Endothelial cell of umbilical vein (primary cell): Measurements from ENCODE around the gene INTS1. TPM values are rescaled to one million over a fixed set of nuclear protein-coding genes. Genes with fewer than 3 reads are reported as not detected.

Experiments
- BruUV-seq: library from RNA; stranded (reverse); fragments of 400-500 nt; replicated peaks from 2 replicates; lab custom pipeline; 2021; lab: Mats Ljungman, UMichigan
- CTCF ChIA-PET: fragments of 300-600, 350-600 bp; sonication (Branson Sonifier 250); formaldehyde crosslinking; loops from one replicate; lab custom pipeline; 2021; ENCODE audit warnings: antibody characterized with exemption, inconsistent platforms; lab: Charles Lee
- POLR2A ChIA-PET: fragments of 300-600, 350-600 bp; sonication (Branson Sonifier 250); formaldehyde crosslinking; loops from one replicate; lab custom pipeline; 2021; ENCODE audit warnings: antibody characterized with exemption, inconsistent platforms; lab: Charles Lee
- DNase-seq: peaks from one replicate; pipeline ENCODE4 v3.0.0-alpha.2; 2011; ENCODE audit warnings: low read depth, low spot score
- FAIRE-seq: peaks from 2 replicates; lab custom pipeline; 2011; peaks lifted over from hg19 to GRCh38; lab: Jason Lieb, UNC
- H2AFZ ChIP-seq: 2 replicates; pipeline ENCODE4 v1.6.0; 2012; ENCODE audit warnings: low read depth, low read length, control low read depth, inconsistent platforms
- H3K27ac ChIP-seq: 2 replicates; pipeline ENCODE4 v1.5.1; 2011; ENCODE audit warnings: low read depth, mild to moderate bottlenecking, control low read depth, low read length, moderate library complexity; ENCODE audit not compliant: insufficient read depth
- H3K27me3 ChIP-seq, 2 experiments: 2 replicates each; pipeline versions ENCODE4 v1.6.0 to v1.6.1; 2011; ENCODE audit warnings: low read length in 2 of 2, mixed read lengths in 1 of 2; ENCODE audit not compliant: control insufficient read depth in 2 of 2, insufficient read depth in 2 of 2
- H3K36me3 ChIP-seq, 2 experiments: 2 replicates in 1 of 2; 3 replicates in 1 of 2; pipeline ENCODE4 v1.5.1; 2011; ENCODE audit warnings: low read length in 2 of 2, mild to moderate bottlenecking in 1 of 2, moderate library complexity in 1 of 2; ENCODE audit not compliant: control insufficient read depth in 2 of 2, insufficient read depth in 2 of 2; ENCODE audit errors: extremely low read depth in 1 of 2
- H3K4me1 ChIP-seq: 3 replicates; pipeline ENCODE4 v1.5.1; 2011; ENCODE audit warnings: mild to moderate bottlenecking, low read length; ENCODE audit not compliant: control insufficient read depth, insufficient read depth; ENCODE audit errors: extremely low read depth
- H3K4me2 ChIP-seq: 2 replicates; pipeline ENCODE4 v1.6.1; 2011; ENCODE audit warnings: low read length, control low read depth, mixed read lengths; ENCODE audit not compliant: insufficient read depth
- H3K4me3 ChIP-seq, 3 experiments: fragments of 200-600 bp in 1 of 3; sonication (generic), shearing (Covaris generic) in 1 of 3; replicated peaks in 1 of 3; 2 replicates each; pipeline ENCODE4 v1.5.1; 2011 to 2016; ENCODE audit warnings: control low read depth in 3 of 3, low read length in 3 of 3, mild to moderate bottlenecking in 2 of 3, inconsistent platforms in 1 of 3, low read depth in 1 of 3, moderate library complexity in 1 of 3; ENCODE audit not compliant: insufficient read depth in 1 of 3
- H3K79me2 ChIP-seq: 2 replicates; pipeline ENCODE4 v1.6.0; 2012; ENCODE audit warnings: low read length, inconsistent platforms; ENCODE audit not compliant: control insufficient read depth, insufficient read depth
- H3K9ac ChIP-seq: replicated peaks from 2 replicates; pipeline ENCODE3; 2011; ENCODE audit warnings: low read length, control low read depth; ENCODE audit not compliant: insufficient read depth; ENCODE audit errors: extremely low read depth
- H3K9me1 ChIP-seq: replicated peaks from 3 replicates; pipeline ENCODE4 v1.6.0; 2011; ENCODE audit warnings: mild to moderate bottlenecking, low read length; ENCODE audit not compliant: control insufficient read depth, insufficient read depth; ENCODE audit errors: extremely low read depth
- H3K9me3 ChIP-seq: replicated peaks from 2 replicates; pipeline ENCODE4 v1.5.1; 2012; ENCODE audit warnings: low read length, inconsistent platforms; ENCODE audit not compliant: control insufficient read depth, insufficient read depth
- H4K20me1 ChIP-seq: replicated peaks from 2 replicates; pipeline ENCODE3; 2011; ENCODE audit warnings: mild to moderate bottlenecking, low read length; ENCODE audit not compliant: control insufficient read depth, insufficient read depth; ENCODE audit errors: extremely low read depth
- CTCF ChIP-seq, 2 donors: IDR thresholded peaks; 1 replicate in 1 of 2; 2 replicates in 1 of 2; pipeline ENCODE4 v1.5.1; 2011; ENCODE audit warnings: low read length in 2 of 2, mild to moderate bottlenecking in 2 of 2, moderate library complexity in 2 of 2, control low read depth in 1 of 2, inconsistent platforms in 1 of 2, low read depth in 1 of 2; ENCODE audit not compliant: insufficient read depth in 1 of 2; ENCODE audit errors: extremely low read depth in 1 of 2
- EZH2 ChIP-seq: IDR thresholded peaks from 2 replicates; pipeline ENCODE4 v1.6.1; 2012; ENCODE audit warnings: borderline replicate concordance, low read depth, mild to moderate bottlenecking, moderate library complexity, low read length, inconsistent platforms; ENCODE audit not compliant: severe bottlenecking
- FOS ChIP-seq: IDR thresholded peaks from 2 replicates; pipeline ENCODE4 v1.6.1; 2011; ENCODE audit warnings: mild to moderate bottlenecking, low read length, moderate library complexity, borderline replicate concordance; ENCODE audit not compliant: insufficient read depth
- GATA2 ChIP-seq: IDR thresholded peaks from 2 replicates; pipeline ENCODE4 v1.7.0; 2011; ENCODE audit warnings: low read depth, mild to moderate bottlenecking, moderate library complexity, mixed read lengths, low read length; ENCODE audit not compliant: insufficient read length, insufficient read depth
- JUN ChIP-seq: IDR thresholded peaks from 2 replicates; pipeline ENCODE4 v1.6.1; 2011; ENCODE audit warnings: borderline replicate concordance, low read depth; ENCODE audit not compliant: insufficient read length, insufficient read depth
- MAX ChIP-seq: IDR thresholded peaks from 2 replicates; pipeline ENCODE4 v1.6.1; 2011; ENCODE audit not compliant: insufficient read depth, insufficient read length
- MYC ChIP-seq: IDR thresholded peaks from one replicate; pipeline ENCODE4 v1.6.1; 2011; ENCODE audit warnings: mild to moderate bottlenecking, low read depth, low read length
- POLR2A ChIP-seq: IDR thresholded peaks from 2 replicates; pipeline ENCODE4 v1.6.1; 2012; ENCODE audit warnings: low read depth, mild to moderate bottlenecking, control low read depth, low read length
- POLR2AphosphoS5 ChIP-seq: IDR thresholded peaks from 2 replicates; pipeline ENCODE4 v1.6.1; 2012; ENCODE audit warnings: low read depth, mild to moderate bottlenecking, control low read depth, low read length, moderate library complexity; ENCODE audit not compliant: insufficient read depth
- dilution Hi-C: fragments of 300-500 bp; cut with MboI; formaldehyde crosslinking; loops from one replicate; pipeline ENCODE4 v1.15.0; 2019; ENCODE audit warnings: low sequenced_read_pairs; ENCODE audit not compliant: extremely low pct_ligation_motif_present
- intact Hi-C: fragments of 100-400 bp; cut with micrococcal nuclease; formaldehyde crosslinking; loops from one replicate; pipeline ENCODE4 v1.10.0; 2022
- polyA plus RNA-seq, 4 experiments: library from polyadenylated mRNA; depleted of rRNA in 3 of 4; stranded (reverse) in 3 of 4; unstranded in 1 of 4; fragments of >200 nt; gene quantifications; 2 replicates each; pipeline versions ENCODE4 v1.2.1 to v1.2.3, GENCODE V29; 2011 to 2012; ENCODE audit warnings: missing spikeins in 1 of 4
- total RNA-seq: library from RNA; stranded (reverse); gene quantifications from 2 replicates; pipeline ENCODE4 v1.2.3, GENCODE V29; 2021

Gene INTS1
- total and polyA plus RNA-seq, 2 donors (not counting 3 experiments of a cell fraction or from before 2014, with no cell fraction given) = 57.8 to 116 TPM

- no peak for DNase-seq
- Histone ChIP-seq H3K4me1 (peaks cover 41% of the 10 kb centered on the region), H3K36me3 (no peaks in the 10 kb centered on the region), H3K4me2 (peak overlapping the region; percentile 67), H3K4me3 (no peak overlapping the region), H3K9ac (no peak overlapping the region), H3K27ac (no peak overlapping the region), H3K9me3 (no peaks in the 10 kb centered on the region), H3K27me3 (no peaks in the 10 kb centered on the region), H3K9me1 (no peaks in the 10 kb centered on the region), H2AFZ (no peak overlapping the region), H4K20me1 (no peaks in the 10 kb centered on the region), H3K79me2 (peaks cover 44% of the 10 kb centered on the region)
- no TSS peak for BruUV-seq
- dilution Hi-C loops (no loop called here), intact Hi-C loops (no loop called here)
- TF ChIP-seq MYC (no peak), POLR2AphosphoS5 (no peak), JUN (no peak), MAX (no peak), CTCF (IDR thresholded peaks at IDR 0.05; ENCODE audit: extremely low read depth in 1 of 2, insufficient read depth in 1 of 2, low read depth in 1 of 2, low read length in 2 of 2) (no peak), FOS (no peak), POLR2A (no peak), GATA2 (no peak), EZH2 (no peak)
- ChIA-PET POLR2A (no interaction called here), CTCF (interaction anchor here (3.6 to 7.9 kb wide), 2 partner anchors 18 to 25 kb away, joined by 23 to 65 read pairs; no protein-coding TSS in a partner anchor)
- FAIRE-seq = no peak
These were observed 46.9 kb downstream of the INTS1 start for GRCh38 chr7:1457059-1457948.
